Activated CD8-positive, alpha-beta memory T cell treated with anti-CD3 and anti-CD28 coated beads for 36 hours (primary cell): ENCODE results near the gene LAPTM5. TPM values are rescaled to one million over a fixed set of nuclear protein-coding genes. Genes with fewer than 3 reads are reported as not detected.
"Not testable (repeated sequence)": the region's sequence is repeated elsewhere in the genome, so short reads cannot be mapped to it uniquely, and the experiment has no call there.

ENCODE experiments used
- CTCF ChIA-PET: fragments of 350-600 bp; sonication (Branson Sonifier 250); formaldehyde crosslinking; loops from one replicate; lab custom pipeline; 2021; ENCODE audit warnings: antibody characterized with exemption; lab: Charles Lee
- POLR2A ChIA-PET: fragments of 350-600 bp; sonication (Branson Sonifier 250); formaldehyde crosslinking; loops from one replicate; lab custom pipeline; 2021; ENCODE audit warnings: antibody characterized with exemption; lab: Charles Lee
- total RNA-seq, 2 experiments: library from RNA; stranded (reverse); gene quantifications; one replicate each; pipeline ENCODE4 v1.2.3, GENCODE V29; 2021

LAPTM5 gene
- total RNA-seq, 2 experiments from 2014 or later = 175 to 177 TPM

GRCh38 chr1:30777904-30778153 is 20.3 kb upstream of the LAPTM5 start:
- CTCF ChIA-PET = interaction anchor here (1.3 to 13.0 kb wide), 3 partner anchors 21 to 54 kb away, joined by 3 to 343 read pairs (median 5); partner anchors contain the start of gene MATN1
- POLR2A ChIA-PET = no interaction called here

- ChIA-PET CTCF (interaction anchor here (1.6 to 13.0 kb wide), 2 partner anchors 22 to 53 kb away, joined by 5 to 343 read pairs; partner anchors contain the start of gene MATN1), POLR2A (no interaction called here)
Observed at GRCh38 chr1:30777060-30777903, 19.7 kb upstream of the LAPTM5 start.

GRCh38 chr1:30776097-30777059 is 18.8 kb upstream of the LAPTM5 start:
- CTCF ChIA-PET = interaction anchor here (0.7 to 13.0 kb wide), 2 partner anchors 52 to 80 kb away, joined by 4 to 343 read pairs; partner anchors contain the start of gene MATN1
- POLR2A ChIA-PET = no interaction called here

- POLR2A ChIA-PET = no interaction called here
- CTCF ChIA-PET = interaction anchor here (0.7 to 13.0 kb wide), 2 partner anchors 52 to 81 kb away, joined by 4 to 343 read pairs; partner anchors contain the start of gene MATN1
Observed at GRCh38 chr1:30775433-30775975, 17.9 kb upstream of the LAPTM5 start.

GRCh38 chr1:30774550-30775432 is 17.2 kb upstream of the LAPTM5 start:
- CTCF ChIA-PET = interaction anchor here (1.7 to 13.0 kb wide), 2 partner anchors 8 to 51 kb away, joined by 5 to 343 read pairs; partner anchors contain the start of gene MATN1
- POLR2A ChIA-PET = no interaction called here

- CTCF ChIA-PET = interaction anchor here (1.7 to 13.0 kb wide), 2 partner anchors 9 to 50 kb away, joined by 5 to 343 read pairs; partner anchors contain the start of gene MATN1
- POLR2A ChIA-PET = no interaction called here
Observed at GRCh38 chr1:30773722-30774358, 16.3 kb upstream of the LAPTM5 start.

GRCh38 chr1:30771005-30771404 is 13.4 kb upstream of the LAPTM5 start:
- CTCF ChIA-PET = no interaction called here

GRCh38 chr1:30770150-30770549 is 12.6 kb upstream of the LAPTM5 start:
- ChIA-PET POLR2A (no interaction called here), CTCF (interaction anchor here (0.7 to 2.9 kb wide), 2 partner anchors 9 to 51 kb away, joined by 3 to 11 read pairs; no protein-coding TSS in a partner anchor)

More at GRCh38 chr1:30771005-30771404, 13.4 kb upstream of the LAPTM5 start:
- POLR2A ChIA-PET = no interaction called here

- ChIA-PET POLR2A (no interaction called here), CTCF (interaction anchor here (0.7 to 2.9 kb wide), 3 partner anchors 10 to 50 kb away, joined by 3 to 11 read pairs (median 5); no protein-coding TSS in a partner anchor)
Observed at GRCh38 chr1:30768830-30769718, 11.5 kb upstream of the LAPTM5 start.

GRCh38 chr1:30768159-30768829 is 10.7 kb upstream of the LAPTM5 start:
- ChIA-PET CTCF (interaction anchor here (1.8 to 2.9 kb wide), 2 partner anchors 11 to 49 kb away, joined by 5 to 11 read pairs; no protein-coding TSS in a partner anchor), POLR2A (no interaction called here)

- CTCF ChIA-PET = interaction anchor here (1.9 to 2.4 kb wide), 3 partner anchors 13 to 47 kb away, joined by 4 to 9 read pairs (median 7); no protein-coding TSS in a partner anchor
- POLR2A ChIA-PET = not testable (repeated sequence)
Observed at GRCh38 chr1:30766948-30767347, 9.4 kb upstream of the LAPTM5 start.

- CTCF ChIA-PET = interaction anchor here (1.4 to 2.4 kb wide), 4 partner anchors 14 to 46 kb away, joined by 4 to 9 read pairs (median 6); no protein-coding TSS in a partner anchor
- POLR2A ChIA-PET = interaction anchor here (1.0 kb wide), 1 partner anchor 47 kb away, joined by 6 read pairs; no protein-coding TSS in a partner anchor
Observed at GRCh38 chr1:30765556-30766434, 8.2 kb upstream of the LAPTM5 start.

GRCh38 chr1:30764939-30765555 is 7.5 kb upstream of the LAPTM5 start:
- ChIA-PET POLR2A (interaction anchor here (1.0 kb wide), 1 partner anchor 46 kb away, joined by 6 read pairs; no protein-coding TSS in a partner anchor), CTCF (interaction anchor here (1.4 to 2.4 kb wide), 3 partner anchors 18 to 45 kb away, joined by 4 to 9 read pairs (median 4); no protein-coding TSS in a partner anchor)

GRCh38 chr1:30764396-30764795 is 6.8 kb upstream of the LAPTM5 start:
- CTCF ChIA-PET = no interaction called here
- POLR2A ChIA-PET = no interaction called here
